ENCODE measurements around the gene DLG2. TPM values are rescaled to one million over a fixed set of nuclear protein-coding genes. Genes with fewer than 3 reads are reported as not detected.

Gene DLG2
- total and polyA plus RNA-seq, 4 donors, result 0.30 to 5.5 (median 0.68) TPM

GRCh38 chr11:83720675-83721074 lies 1906.5 kb downstream of the DLG2 start:
- peaks cover 0 to 8% (median 7%) of the 10 kb centered on the region in 4 donors for H3K4me1 ChIP-seq (ENCODE audit: control insufficient read depth in 4 of 4, insufficient read depth in 4 of 4, low read length in 3 of 4)
- no peak overlapping the region for H3K27ac ChIP-seq (ENCODE audit: low read depth in 1 of 2, low read length in 2 of 2)
- no peak for TF ChIP-seq FOXA1 (IDR thresholded peaks at IDR 0.05)
- TF ChIP-seq REST (IDR thresholded peaks at IDR 0.05), result no peak
- TF ChIP-seq EGR1 (IDR thresholded peaks at IDR 0.05; ENCODE audit: low read depth in 2 of 2), result no peak
- no peak for TF ChIP-seq HNF4A (conservative IDR thresholded peaks at IDR 0.05)
- no peak for TF ChIP-seq NR2F2 (IDR thresholded peaks at IDR 0.05)
- no peak for TF ChIP-seq ATF3 (IDR thresholded peaks at IDR 0.05)
- no peak for TF ChIP-seq RAD21 (IDR thresholded peaks at IDR 0.05)
- no peak for TF ChIP-seq FOXA2 (IDR thresholded peaks at IDR 0.05)
- no peak for TF ChIP-seq MAX (IDR thresholded peaks at IDR 0.05)
- no peak for TF ChIP-seq RXRA (IDR thresholded peaks at IDR 0.05)
- no peak for TF ChIP-seq JUND (IDR thresholded peaks at IDR 0.05)
- no peak for TF ChIP-seq GABPA (IDR thresholded peaks at IDR 0.05 in 1 of 2, conservative IDR thresholded peaks at IDR 0.05 in 1 of 2)
- TF ChIP-seq, protein P1, sequence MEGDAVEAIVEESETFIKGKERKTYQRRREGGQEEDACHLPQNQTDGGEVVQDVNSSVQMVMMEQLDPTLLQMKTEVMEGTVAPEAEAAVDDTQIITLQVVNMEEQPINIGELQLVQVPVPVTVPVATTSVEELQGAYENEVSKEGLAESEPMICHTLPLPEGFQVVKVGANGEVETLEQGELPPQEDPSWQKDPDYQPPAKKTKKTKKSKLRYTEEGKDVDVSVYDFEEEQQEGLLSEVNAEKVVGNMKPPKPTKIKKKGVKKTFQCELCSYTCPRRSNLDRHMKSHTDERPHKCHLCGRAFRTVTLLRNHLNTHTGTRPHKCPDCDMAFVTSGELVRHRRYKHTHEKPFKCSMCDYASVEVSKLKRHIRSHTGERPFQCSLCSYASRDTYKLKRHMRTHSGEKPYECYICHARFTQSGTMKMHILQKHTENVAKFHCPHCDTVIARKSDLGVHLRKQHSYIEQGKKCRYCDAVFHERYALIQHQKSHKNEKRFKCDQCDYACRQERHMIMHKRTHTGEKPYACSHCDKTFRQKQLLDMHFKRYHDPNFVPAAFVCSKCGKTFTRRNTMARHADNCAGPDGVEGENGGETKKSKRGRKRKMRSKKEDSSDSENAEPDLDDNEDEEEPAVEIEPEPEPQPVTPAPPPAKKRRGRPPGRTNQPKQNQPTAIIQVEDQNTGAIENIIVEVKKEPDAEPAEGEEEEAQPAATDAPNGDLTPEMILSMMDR (IDR thresholded peaks at IDR 0.05; ENCODE audit: low read depth, low read length, missing input control), result no peak
- no peak for TF ChIP-seq SP1 (IDR thresholded peaks at IDR 0.05)
- TF ChIP-seq ZBTB33 (IDR thresholded peaks at IDR 0.05), result no peak
- no peaks in the 10 kb centered on the region for H3K27me3 ChIP-seq (ENCODE audit: control insufficient read depth in 4 of 4, insufficient read depth in 4 of 4, low read length in 3 of 4)
- peaks cover 0 to 2% (median 0%) of the 10 kb centered on the region in 4 donors for H3K36me3 ChIP-seq (ENCODE audit: control insufficient read depth in 4 of 4, insufficient read depth in 3 of 4, low read depth in 1 of 4, low read length in 3 of 4)
- H3K9ac ChIP-seq (ENCODE audit: low read depth in 1 of 2, low read length in 2 of 2), result no peak overlapping the region
- DNase-seq (ENCODE audit: low spot score), result no peak
- no peak overlapping the region for H3K4me3 ChIP-seq (ENCODE audit: low read depth in 1 of 3, low read length in 3 of 3)
- 70% methylated on average over 2 of the region's 2 CpGs for WGBS
- no peaks in the 10 kb centered on the region for H3K9me3 ChIP-seq (ENCODE audit: control insufficient read depth in 4 of 4, low read length in 3 of 4)

GRCh38 chr11:83717537-83717936 lies 1909.6 kb downstream of the DLG2 start:
- Histone ChIP-seq H3K4me3 (ENCODE audit: low read depth in 1 of 3, low read length in 3 of 3) (no peak overlapping the region), H3K9ac (ENCODE audit: low read depth in 1 of 2, low read length in 2 of 2) (no peak overlapping the region), H3K9me3 (ENCODE audit: control insufficient read depth in 4 of 4, low read length in 3 of 4) (no peaks in the 10 kb centered on the region), H3K4me1 (ENCODE audit: control insufficient read depth in 4 of 4, insufficient read depth in 4 of 4, low read length in 3 of 4) (no peaks in the 10 kb centered on the region), H3K36me3 (ENCODE audit: control insufficient read depth in 4 of 4, insufficient read depth in 3 of 4, low read depth in 1 of 4, low read length in 3 of 4) (peaks cover 0 to 2% (median 0%) of the 10 kb centered on the region in 4 donors), H3K27me3 (ENCODE audit: control insufficient read depth in 4 of 4, insufficient read depth in 4 of 4, low read length in 3 of 4) (no peaks in the 10 kb centered on the region), H3K27ac (ENCODE audit: low read depth in 1 of 2, low read length in 2 of 2) (no peak overlapping the region)
- DNase-seq (ENCODE audit: low spot score), result no peak
- WGBS, result 68% methylated on average over 3 of the region's 3 CpGs
- TF ChIP-seq JUND (IDR thresholded peaks at IDR 0.05), result no peak
- TF ChIP-seq ZBTB33 (IDR thresholded peaks at IDR 0.05), result no peak
- no peak for TF ChIP-seq HNF4G (IDR thresholded peaks at IDR 0.05)
- no peak for TF ChIP-seq NR2F2 (IDR thresholded peaks at IDR 0.05)
- no peak for TF ChIP-seq FOXA1 (IDR thresholded peaks at IDR 0.05)
- TF ChIP-seq RAD21 (IDR thresholded peaks at IDR 0.05), result peak; percentile 8
- no peak for TF ChIP-seq GABPA (IDR thresholded peaks at IDR 0.05 in 1 of 2, conservative IDR thresholded peaks at IDR 0.05 in 1 of 2)
- TF ChIP-seq RXRA (IDR thresholded peaks at IDR 0.05), result peak in 1 of 2 donors; percentile 22
- no peak for TF ChIP-seq MAX (IDR thresholded peaks at IDR 0.05)
- TF ChIP-seq ATF3 (IDR thresholded peaks at IDR 0.05), result peak; percentile 48
- peak; percentile 44 for TF ChIP-seq SP1 (IDR thresholded peaks at IDR 0.05)
- no peak for TF ChIP-seq REST (IDR thresholded peaks at IDR 0.05)
- TF ChIP-seq EGR1 (IDR thresholded peaks at IDR 0.05; ENCODE audit: low read depth in 2 of 2), result no peak
